Myocyte (in vitro differentiated cells): ENCODE measurements around the gene FCN1. TPM values are rescaled to one million over a fixed set of nuclear protein-coding genes. Genes with fewer than 3 reads are reported as not detected.

Experiments
- DNase-seq: peaks from one replicate; pipeline ENCODE4 v3.0.0-alpha.2; 2012; ENCODE audit warnings: low read depth
- total RNA-seq: library from RNA; depleted of rRNA; stranded (reverse); fragments of >200 nt; gene quantifications from 2 replicates; pipeline ENCODE4 v1.2.3, GENCODE V29; 2014

The FCN1 gene
- total RNA-seq, 1 donor from 2014 or later: not detected

DNA sequence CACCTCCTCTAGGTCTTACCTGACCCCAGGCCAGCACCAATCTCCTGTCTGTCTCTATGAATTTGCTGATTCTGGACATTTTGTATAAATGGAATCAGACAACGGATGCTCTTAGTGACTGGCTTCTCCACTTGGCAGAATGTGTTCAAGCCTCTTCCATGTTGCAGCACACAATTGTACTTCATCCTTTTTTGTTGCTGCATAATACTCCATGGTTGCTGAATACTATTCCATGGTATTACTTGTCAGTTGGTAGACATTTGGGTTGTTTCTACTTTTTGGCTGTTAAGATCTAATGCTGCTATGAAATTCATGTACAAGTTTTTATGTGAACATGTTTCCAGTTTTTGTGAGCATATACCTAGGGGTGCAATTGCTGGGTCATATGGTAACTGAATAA lies 34.3 kb upstream of the FCN1 start:
- DNase-seq: no peak

GRCh38 chr9:134951461-134951860 lies 33.7 kb upstream of the FCN1 start:
- no peak for DNase-seq

DNA sequence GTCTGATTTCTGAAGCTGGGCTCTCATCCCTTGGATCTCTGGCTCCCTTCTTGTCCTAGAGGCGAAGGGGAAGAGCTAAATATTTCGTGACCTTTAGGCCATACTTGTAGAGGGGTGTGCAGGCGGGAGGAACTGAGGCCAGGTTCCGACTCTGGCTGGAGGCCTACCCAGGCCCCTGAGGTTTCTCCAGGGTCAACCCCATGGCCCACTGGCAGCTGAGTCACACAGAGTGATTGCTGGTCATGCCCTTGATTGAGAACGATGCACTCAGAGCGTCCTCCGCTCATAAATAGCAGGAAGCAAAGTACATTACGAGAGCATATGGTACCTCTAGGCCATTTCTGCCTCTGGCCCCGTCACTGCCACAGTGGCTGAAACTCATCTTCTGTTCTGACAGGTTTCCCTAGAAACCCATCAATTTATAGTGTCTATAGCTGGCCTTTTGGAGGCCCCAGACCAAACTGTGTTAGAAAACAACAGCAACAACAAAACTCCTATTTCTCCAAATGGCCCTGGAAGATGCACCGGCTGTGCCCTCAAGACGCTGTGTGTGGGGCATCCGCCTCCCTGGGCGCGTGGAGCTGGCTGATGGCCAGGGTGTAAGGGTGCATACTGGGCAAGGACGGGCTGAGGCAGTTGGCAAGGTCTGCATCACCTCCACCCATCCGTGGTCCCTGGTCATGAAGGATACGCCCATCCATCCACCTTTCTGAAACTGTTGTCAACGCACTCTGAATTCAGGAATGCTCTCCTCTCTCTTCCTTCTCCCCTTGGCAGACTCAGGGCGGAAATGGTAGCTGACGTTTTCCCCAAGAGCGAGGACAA lies 32.9 kb upstream of the FCN1 start:
- DNase-seq: no peak

DNA sequence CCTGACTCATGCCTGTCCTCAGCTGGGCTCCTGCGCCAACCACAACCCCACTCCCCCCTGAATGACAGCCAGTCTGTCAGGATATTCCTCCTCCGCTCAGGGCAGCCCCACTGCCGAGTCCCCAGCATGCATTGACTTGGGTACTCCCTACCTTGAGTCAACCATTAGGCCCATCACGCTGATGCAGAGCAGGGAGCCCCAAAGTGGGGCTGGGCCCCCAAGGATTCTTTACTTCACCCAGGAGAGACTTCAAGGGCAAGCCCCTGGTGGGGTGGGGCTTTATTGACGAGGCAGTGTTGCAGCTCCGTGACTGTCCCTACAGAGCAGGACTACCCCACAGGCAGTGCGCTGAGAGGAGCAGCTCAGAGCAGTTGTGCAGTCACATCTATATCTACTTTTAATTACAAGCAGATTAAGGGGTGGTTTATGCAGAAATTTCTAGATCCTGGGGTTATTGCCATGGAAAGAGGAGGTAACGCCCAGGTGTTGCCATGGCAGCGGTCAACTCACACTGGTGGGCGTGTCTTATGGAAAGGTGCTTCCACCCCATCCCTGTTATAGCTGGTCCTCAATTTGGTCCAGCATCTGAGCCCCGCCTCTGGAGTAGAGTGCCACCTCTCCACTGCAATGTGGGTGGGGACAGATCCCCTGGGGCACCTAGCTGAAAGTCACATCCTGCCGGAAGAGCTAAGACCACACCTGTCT lies 32.1 kb upstream of the FCN1 start:
- no peak for DNase-seq

GRCh38 chr9:134948149-134948548 lies 30.4 kb upstream of the FCN1 start:
- DNase-seq: no peak

GRCh38 chr9:134947265-134947955 lies 29.7 kb upstream of the FCN1 start:
- DNase-seq: no peak

- no peak for DNase-seq
Measured at GRCh38 chr9:134946663-134947062, 29.0 kb upstream of the FCN1 start.

DNA sequence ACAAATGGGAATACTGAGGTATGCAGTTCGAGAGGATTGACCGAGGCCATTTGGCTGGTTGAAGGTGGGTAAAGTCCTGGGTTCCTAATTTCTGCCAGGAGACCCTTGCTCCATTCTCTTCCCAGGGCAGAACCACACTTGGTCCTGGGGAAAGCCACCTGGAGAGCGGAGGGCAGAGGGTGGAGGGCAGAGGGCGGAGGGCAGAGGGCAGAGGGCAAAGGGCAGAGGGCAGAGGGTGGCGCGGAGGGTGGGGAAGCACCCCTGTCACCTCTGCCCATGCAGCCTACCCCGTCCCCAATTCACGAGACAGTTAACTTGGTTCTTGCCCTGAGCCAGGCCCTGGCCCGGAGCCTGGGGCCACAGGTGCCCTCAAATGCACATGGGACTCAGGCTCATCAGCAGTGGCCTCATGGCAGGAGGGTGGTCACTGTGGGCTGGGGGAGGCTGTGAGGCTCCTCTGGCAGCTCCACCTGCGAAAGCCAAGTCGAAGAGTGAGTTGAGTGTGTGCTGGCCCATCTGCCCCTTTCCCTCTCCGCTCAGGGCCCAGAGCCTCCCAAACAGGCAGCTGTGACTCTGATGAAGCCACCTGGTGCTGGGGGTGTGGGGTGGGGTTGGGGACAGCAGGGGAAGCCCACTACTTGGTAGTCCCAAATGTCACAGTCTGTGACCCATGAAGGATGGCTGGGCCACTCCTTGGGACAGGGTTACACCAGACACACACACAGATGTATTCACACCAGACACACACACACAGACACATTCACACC lies 28.0 kb upstream of the FCN1 start:
- DNase-seq: no peak

DNA sequence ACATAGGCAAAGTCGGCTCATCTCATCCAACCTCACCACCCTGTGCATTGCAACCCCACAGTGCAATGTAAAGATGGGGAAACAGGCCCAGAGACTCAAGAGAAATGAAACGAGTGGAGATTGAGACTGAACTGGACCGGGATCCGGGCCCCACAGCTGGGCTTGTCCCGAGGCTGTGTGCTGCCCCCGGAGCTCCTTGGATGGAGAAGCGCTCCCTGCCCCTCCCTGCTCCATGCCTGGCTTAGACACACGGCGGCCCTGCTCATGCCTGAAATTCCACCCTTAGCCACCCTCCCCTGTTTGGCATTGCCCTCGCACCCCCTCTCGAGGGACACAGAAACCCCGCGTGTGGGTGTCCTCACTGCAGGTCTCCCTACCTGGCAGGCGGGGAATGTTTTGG lies 27.2 kb upstream of the FCN1 start:
- DNase-seq: no peak

DNA sequence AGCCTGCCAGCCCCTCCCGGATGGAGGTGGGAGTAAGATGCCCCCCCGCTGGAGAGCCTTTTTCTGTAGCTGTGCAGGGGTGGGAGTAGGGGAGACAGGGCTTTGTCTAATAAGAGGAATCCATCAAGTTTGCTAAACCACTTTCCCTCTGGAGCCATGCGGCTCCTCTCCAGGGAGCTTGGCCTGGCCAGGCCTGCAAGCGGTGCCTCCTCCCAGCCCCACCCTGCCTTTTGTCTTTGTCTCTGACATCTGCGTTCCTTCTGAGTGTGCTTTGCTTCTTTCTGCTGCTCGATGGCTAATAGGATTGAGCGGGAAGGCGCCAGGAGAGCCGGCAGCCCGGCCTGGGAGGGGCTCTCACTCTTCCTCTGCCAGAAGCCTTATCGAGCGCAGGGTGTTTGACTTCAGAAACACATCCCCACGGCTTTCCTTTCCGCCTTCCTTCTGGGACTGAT lies 26.7 kb upstream of the FCN1 start:
- no peak for DNase-seq

GRCh38 chr9:134943836-134944235 lies 26.1 kb upstream of the FCN1 start:
- no peak for DNase-seq

- DNase-seq: no peak
Measured at GRCh38 chr9:134943411-134943810, 25.7 kb upstream of the FCN1 start.

- DNase-seq: no peak
Measured at GRCh38 chr9:134942788-134943184, 25.1 kb upstream of the FCN1 start.

DNA sequence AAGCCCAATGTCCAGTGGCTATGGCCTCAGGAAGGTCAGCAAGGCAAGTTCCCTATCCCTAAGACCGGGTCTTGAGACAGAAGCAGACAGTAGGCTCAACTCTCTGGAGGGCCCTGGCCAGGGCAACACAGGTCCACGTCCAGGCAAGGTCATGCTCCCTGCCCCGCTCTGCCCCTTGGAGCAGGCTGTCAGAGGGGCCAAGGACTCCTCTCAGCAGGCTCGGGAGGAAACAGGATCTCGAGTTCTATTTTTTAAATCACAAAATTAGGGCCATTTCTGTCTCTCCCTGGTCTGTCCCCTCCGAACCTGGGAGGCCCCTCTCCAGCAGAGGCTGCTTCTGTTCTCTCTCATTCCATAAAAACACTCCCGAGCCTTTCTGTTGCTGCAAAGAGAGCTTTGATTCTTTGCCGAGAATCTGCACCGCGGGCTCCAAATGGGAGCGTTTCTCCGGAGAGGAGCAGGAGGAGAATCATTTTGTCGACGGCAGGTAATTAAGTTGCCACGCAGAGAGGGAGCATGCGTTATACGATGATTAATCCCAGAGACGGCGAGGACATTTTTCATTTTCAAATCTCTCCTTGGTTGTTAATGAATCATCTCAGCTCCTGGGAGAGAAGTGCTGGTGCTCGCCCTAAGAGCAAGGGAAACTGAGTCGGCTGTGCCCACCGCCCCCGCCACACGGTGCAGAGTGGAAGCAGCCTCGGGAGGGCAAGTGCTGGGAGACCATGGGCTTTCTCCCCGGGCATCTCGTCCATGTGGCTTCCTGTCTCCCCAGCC lies 24.5 kb upstream of the FCN1 start:
- DNase-seq: no peak

DNA sequence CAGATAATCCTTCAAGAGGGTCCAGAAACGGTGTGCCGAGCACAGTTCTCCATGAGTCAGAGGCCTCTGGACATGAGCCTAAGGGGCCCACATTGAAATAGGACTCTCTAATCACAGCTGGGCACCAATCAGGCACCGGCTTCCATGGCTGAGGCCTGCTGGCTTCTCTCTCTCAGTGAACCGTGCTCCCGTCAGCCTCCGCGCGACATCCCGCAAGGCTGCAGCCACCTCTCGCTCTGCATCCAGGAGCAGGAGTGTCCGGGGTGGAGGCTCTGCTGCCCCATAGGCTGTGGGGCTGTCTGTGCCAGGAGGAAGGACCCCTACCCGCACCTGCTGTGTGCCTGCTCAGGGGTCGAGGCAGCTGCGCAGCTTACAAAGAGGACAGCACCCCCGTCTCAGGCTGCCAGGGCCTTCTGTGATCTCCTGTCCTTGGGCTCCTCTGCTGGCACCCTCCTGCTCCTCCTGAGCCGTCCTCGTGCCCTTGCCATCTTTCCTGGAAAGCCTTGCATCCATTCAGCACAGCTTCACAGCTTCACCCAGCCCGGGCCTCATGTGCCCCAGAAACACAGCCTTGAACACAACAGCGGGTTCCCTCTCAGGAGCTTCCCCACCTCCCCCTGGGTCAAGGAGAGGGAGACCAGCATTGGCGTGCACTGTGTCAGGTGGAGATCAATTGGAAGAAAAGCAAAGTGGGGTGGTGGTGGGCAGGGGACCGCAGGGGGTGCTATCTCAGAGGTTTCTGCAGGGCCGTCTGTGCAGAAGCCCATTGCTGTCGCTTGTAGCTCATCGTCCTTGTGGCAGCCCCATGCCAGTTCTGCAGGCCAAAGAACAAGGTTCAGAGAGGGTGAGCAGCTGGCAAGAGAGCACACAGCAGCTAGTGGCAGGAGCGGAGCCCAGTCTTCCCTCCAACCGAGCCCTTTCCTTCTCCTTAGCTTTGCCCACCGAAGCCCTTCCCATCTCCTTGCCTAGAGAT lies 22.8 kb upstream of the FCN1 start:
- DNase-seq: no peak

DNA sequence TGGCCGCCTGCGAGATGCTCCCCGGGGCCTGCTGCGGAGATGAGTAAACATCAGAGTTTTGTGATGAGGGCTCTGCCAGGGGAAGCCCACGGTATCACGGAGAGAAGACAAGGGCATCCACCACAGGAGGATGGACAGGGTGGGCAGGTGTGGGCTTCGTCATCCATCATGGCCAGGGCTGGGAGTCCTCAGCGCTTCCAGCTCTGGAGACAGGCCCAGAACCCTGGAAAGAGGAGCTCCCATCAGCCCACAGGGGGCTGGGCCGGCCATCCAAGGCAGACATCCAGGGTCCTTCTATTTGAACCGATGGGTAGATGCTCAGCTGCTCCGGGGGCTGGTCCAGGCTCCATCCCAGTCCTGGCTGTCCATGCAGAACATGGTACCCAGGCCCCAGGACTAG lies 22.1 kb upstream of the FCN1 start:
- no peak for DNase-seq

GRCh38 chr9:134939080-134939733 lies 21.5 kb upstream of the FCN1 start:
- no peak for DNase-seq

GRCh38 chr9:134938346-134939079 lies 20.8 kb upstream of the FCN1 start:
- DNase-seq: no peak
